ENCODE measurements around the gene POM121L2. TPM values are rescaled to one million over a fixed set of nuclear protein-coding genes. Genes with fewer than 3 reads are reported as not detected.

Gene POM121L2
- total and polyA plus RNA-seq, 9 of the 15 experiments (the other 6 are each of a cell fraction or from before 2014, with no cell fraction given), result 0.23 to 0.45 TPM; not detected in 7

DNA sequence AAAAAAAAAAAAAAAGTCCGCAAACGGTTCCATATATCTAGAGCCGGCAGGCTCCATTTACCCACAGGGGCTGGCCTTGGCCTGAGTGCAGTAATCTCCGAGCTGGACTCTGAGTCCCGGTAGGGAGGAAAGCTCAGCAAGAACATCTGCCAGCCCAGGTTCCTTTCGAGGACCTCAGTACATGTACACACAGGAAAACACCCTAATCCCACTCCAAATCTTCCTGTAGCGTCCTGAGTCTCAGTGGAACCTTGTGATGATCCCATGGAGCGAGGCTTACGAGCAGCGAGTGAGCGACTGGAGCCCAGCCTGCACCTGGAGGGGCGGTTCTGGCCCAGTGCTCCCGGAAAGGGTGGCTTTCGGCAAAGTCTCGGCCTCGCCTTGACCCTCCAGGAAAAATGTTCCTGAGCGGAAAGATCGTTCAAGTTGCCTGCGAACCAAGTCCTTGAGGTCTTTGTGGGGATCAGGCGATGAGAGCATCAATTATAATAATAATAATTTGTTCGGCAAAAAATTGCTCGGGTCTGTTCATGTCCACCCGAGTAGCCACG is 32.5 kb downstream of the POM121L2 start (continued):
- TF ChIP-seq, protein P1, sequence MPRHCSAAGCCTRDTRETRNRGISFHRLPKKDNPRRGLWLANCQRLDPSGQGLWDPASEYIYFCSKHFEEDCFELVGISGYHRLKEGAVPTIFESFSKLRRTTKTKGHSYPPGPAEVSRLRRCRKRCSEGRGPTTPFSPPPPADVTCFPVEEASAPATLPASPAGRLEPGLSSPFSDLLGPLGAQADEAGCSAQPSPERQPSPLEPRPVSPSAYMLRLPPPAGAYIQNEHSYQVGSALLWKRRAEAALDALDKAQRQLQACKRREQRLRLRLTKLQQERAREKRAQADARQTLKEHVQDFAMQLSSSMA (CRISPR knock-in tag; IDR thresholded peaks at IDR 0.05), result no peak
- no peak for TF ChIP-seq DMBX1 (CRISPR knock-in tag; IDR thresholded peaks at IDR 0.05; ENCODE audit: borderline replicate concordance)
- no peak for TF ChIP-seq HDGF (IDR thresholded peaks at IDR 0.05)
- no peak for TF ChIP-seq BCOR (IDR thresholded peaks at IDR 0.05)
- no peak for TF ChIP-seq FOXK2 (conservative IDR thresholded peaks at IDR 0.05 in 1 of 2, IDR thresholded peaks at IDR 0.05 in 1 of 2; ENCODE audit: low read depth in 2 of 2)
- TF ChIP-seq NR4A1 (CRISPR knock-in tag; IDR thresholded peaks at IDR 0.05), result no peak
- TF ChIP-seq NR4A1 (tag; IDR thresholded peaks at IDR 0.05), result no peak
- TF ChIP-seq SRSF1 (IDR thresholded peaks at IDR 0.05; ENCODE audit: low read depth, low read length), result no peak
- no peak for TF ChIP-seq FOS (IDR thresholded peaks at IDR 0.05; ENCODE audit: extremely low read depth, insufficient read length)
- TF ChIP-seq, protein P2, sequence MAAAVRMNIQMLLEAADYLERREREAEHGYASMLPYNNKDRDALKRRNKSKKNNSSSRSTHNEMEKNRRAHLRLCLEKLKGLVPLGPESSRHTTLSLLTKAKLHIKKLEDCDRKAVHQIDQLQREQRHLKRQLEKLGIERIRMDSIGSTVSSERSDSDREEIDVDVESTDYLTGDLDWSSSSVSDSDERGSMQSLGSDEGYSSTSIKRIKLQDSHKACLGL (CRISPR knock-in tag; IDR thresholded peaks at IDR 0.05; ENCODE audit: borderline replicate concordance, poor library complexity, severe bottlenecking), result no peak
- no peak for TF ChIP-seq NFATC3 (IDR thresholded peaks at IDR 0.05)
- TF ChIP-seq CBFB (CRISPR knock-in tag; IDR thresholded peaks at IDR 0.05), result no peak
- no peak; the same call in 1 of the 2 replicates for TF ChIP-seq SMARCA5 (IDR thresholded peaks at IDR 0.05)
- no peak for TF ChIP-seq CHD2 (IDR thresholded peaks at IDR 0.05; ENCODE audit: low read depth, low read length)
- TF ChIP-seq, protein P3, sequence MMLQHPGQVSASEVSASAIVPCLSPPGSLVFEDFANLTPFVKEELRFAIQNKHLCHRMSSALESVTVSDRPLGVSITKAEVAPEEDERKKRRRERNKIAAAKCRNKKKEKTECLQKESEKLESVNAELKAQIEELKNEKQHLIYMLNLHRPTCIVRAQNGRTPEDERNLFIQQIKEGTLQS (IDR thresholded peaks at IDR 0.05), result no peak
- TF ChIP-seq, protein P3 (CRISPR knock-in tag; conservative IDR thresholded peaks at IDR 0.05), result no peak
- TF ChIP-seq, protein P4, sequence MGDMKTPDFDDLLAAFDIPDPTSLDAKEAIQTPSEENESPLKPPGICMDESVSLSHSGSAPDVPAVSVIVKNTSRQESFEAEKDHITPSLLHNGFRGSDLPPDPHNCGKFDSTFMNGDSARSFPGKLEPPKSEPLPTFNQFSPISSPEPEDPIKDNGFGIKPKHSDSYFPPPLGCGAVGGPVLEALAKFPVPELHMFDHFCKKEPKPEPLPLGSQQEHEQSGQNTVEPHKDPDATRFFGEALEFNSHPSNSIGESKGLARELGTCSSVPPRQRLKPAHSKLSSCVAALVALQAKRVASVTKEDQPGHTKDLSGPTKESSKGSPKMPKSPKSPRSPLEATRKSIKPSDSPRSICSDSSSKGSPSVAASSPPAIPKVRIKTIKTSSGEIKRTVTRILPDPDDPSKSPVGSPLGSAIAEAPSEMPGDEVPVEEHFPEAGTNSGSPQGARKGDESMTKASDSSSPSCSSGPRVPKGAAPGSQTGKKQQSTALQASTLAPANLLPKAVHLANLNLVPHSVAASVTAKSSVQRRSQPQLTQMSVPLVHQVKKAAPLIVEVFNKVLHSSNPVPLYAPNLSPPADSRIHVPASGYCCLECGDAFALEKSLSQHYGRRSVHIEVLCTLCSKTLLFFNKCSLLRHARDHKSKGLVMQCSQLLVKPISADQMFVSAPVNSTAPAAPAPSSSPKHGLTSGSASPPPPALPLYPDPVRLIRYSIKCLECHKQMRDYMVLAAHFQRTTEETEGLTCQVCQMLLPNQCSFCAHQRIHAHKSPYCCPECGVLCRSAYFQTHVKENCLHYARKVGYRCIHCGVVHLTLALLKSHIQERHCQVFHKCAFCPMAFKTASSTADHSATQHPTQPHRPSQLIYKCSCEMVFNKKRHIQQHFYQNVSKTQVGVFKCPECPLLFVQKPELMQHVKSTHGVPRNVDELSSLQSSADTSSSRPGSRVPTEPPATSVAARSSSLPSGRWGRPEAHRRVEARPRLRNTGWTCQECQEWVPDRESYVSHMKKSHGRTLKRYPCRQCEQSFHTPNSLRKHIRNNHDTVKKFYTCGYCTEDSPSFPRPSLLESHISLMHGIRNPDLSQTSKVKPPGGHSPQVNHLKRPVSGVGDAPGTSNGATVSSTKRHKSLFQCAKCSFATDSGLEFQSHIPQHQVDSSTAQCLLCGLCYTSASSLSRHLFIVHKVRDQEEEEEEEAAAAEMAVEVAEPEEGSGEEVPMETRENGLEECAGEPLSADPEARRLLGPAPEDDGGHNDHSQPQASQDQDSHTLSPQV (IDR thresholded peaks at IDR 0.05), result no peak
- TF ChIP-seq SIX5 (IDR thresholded peaks at IDR 0.05; ENCODE audit: borderline replicate concordance in 1 of 2, insufficient read depth in 1 of 2, low read depth in 1 of 2, low read length in 2 of 2), result no peak
- TF ChIP-seq ZNF77 (CRISPR knock-in tag; IDR thresholded peaks at IDR 0.05), result no peak
- TF ChIP-seq YBX1 (IDR thresholded peaks at IDR 0.05), result no peak
- TF ChIP-seq GTF2E2 (tag; IDR thresholded peaks at IDR 0.05), result no peak
- no peak for TF ChIP-seq HNRNPL (IDR thresholded peaks at IDR 0.05; ENCODE audit: low read depth, low read length)
- TF ChIP-seq TCF7L2 (IDR thresholded peaks at IDR 0.05; ENCODE audit: low read depth, low read length), result no peak
- TF ChIP-seq, protein P5, sequence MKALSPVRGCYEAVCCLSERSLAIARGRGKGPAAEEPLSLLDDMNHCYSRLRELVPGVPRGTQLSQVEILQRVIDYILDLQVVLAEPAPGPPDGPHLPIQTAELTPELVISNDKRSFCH (CRISPR knock-in tag; IDR thresholded peaks at IDR 0.05), result no peak
- TF ChIP-seq, protein P5 (tag; IDR thresholded peaks at IDR 0.05), result no peak
- no peak for TF ChIP-seq ZNF780A (CRISPR knock-in tag; IDR thresholded peaks at IDR 0.05)
